ENCODE data around the gene VGLL4.

VGLL4 gene

DNA sequence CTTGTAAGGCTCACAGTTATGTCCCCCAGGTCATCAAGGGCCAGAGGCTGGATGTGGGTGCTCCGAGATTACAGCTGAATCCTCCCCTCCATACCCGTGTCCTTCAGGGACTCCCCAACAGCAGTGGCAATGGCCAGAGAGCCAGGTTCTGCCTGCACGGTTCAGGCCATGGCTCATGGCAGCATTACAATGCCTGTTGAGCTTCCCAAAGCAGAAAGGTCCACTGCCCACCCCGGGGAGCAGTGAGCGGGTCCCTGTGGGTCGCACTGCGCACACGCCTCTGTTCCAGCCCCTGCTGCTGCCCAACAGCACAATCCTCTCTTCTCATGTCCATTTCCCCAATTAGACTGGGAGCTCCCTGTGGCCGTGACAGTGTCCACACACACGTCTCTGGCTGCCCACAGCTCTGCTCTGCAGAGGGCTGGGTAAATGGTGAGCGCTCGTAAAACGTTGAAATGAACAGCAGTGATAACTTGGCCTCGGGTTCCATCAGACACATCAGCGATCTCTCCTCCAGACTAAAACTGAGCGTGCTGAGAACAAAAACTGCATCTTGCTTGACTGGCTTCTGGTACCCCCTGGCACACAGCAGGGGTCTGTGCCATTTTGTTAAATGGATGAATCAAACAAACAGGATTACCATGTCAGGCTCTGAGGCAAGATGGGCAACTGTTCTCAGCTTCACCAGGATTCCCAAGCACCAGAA is 80.4 kb downstream of the VGLL4 start:
- Histone ChIP-seq H3K4me1 (ENCODE audit: insufficient read depth, low read length, poor library complexity, severe bottlenecking) (no peaks in the 10 kb centered on the region), H3K4me2 (ENCODE audit: low read depth, low read length, poor library complexity, severe bottlenecking) (no peak overlapping the region), H3F3A (ENCODE audit: low read depth) (no peaks in the 10 kb centered on the region), H3K79me2 (ENCODE audit: insufficient read depth, low read length) (peaks cover 93% of the 10 kb centered on the region), H3K36me3 (ENCODE audit: insufficient read depth, low read length) (peaks cover 98% of the 10 kb centered on the region; the same call in 1 of the 2 replicates), H4K20me1 (ENCODE audit: insufficient read depth, low read length, poor library complexity, severe bottlenecking) (peaks cover 79% of the 10 kb centered on the region), H3K9me2 (replicated peaks; ENCODE audit: low read depth, low read length) (no peaks in the 10 kb centered on the region), H3K4me3 (ENCODE audit: low read length, poor library complexity, severe bottlenecking) (no peak overlapping the region), H3K9ac (ENCODE audit: low read depth, low read length, poor library complexity, severe bottlenecking) (no peak overlapping the region), H3K27me3 (ENCODE audit: insufficient read depth, low read length, poor library complexity, severe bottlenecking) (no peaks in the 10 kb centered on the region), H3K9me3 (ENCODE audit: insufficient read depth, low read depth, low read length) (no peaks in the 10 kb centered on the region), H2AFZ (ENCODE audit: low read length) (no peak overlapping the region)
- no peak for TF ChIP-seq EZH2phosphoT487 (IDR thresholded peaks at IDR 0.05; ENCODE audit: borderline replicate concordance)
- TF ChIP-seq, protein P1, sequence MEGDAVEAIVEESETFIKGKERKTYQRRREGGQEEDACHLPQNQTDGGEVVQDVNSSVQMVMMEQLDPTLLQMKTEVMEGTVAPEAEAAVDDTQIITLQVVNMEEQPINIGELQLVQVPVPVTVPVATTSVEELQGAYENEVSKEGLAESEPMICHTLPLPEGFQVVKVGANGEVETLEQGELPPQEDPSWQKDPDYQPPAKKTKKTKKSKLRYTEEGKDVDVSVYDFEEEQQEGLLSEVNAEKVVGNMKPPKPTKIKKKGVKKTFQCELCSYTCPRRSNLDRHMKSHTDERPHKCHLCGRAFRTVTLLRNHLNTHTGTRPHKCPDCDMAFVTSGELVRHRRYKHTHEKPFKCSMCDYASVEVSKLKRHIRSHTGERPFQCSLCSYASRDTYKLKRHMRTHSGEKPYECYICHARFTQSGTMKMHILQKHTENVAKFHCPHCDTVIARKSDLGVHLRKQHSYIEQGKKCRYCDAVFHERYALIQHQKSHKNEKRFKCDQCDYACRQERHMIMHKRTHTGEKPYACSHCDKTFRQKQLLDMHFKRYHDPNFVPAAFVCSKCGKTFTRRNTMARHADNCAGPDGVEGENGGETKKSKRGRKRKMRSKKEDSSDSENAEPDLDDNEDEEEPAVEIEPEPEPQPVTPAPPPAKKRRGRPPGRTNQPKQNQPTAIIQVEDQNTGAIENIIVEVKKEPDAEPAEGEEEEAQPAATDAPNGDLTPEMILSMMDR (conservative IDR thresholded peaks at IDR 0.05; ENCODE audit: low read length), result no peak

DNA sequence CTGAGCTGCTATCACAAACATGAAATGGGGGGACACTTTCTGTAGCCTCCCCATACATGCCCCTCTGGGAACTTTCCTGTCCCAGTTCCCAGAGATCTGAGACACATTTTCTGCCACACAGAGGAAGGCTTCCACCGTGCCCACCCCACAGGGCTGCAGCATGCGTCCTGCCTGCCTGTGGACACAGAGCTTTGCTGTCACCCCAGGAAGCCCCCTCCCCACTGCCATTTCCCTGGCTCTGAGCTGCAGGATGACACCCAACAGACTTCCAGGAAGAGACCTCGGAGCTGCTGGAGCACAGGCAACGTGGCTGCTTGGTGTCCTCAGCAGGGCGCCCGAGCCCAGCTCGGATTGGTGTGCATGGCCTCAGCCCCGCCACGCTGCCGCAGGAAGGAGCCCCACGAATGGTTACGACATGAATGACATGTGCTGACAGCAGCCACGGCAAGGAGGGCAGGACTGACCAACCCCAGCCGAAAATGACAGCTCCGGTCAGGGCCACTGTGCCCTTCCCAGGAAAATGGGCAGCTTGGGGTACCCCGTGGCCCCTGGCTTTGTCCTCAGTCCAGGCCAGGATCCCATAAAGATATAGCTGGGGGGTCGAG is 81.3 kb downstream of the VGLL4 start:
- Histone ChIP-seq H3K4me2 (ENCODE audit: low read depth, low read length, poor library complexity, severe bottlenecking) (no peak overlapping the region), H2AFZ (ENCODE audit: low read length) (no peak overlapping the region), H3K4me1 (ENCODE audit: insufficient read depth, low read length, poor library complexity, severe bottlenecking) (no peaks in the 10 kb centered on the region), H3K4me3 (ENCODE audit: low read length, poor library complexity, severe bottlenecking) (no peak overlapping the region), H3K9ac (ENCODE audit: low read depth, low read length, poor library complexity, severe bottlenecking) (no peak overlapping the region), H3K9me2 (replicated peaks; ENCODE audit: low read depth, low read length) (no peaks in the 10 kb centered on the region), H3K79me2 (ENCODE audit: insufficient read depth, low read length) (peaks cover 85% of the 10 kb centered on the region), H3K9me3 (ENCODE audit: insufficient read depth, low read depth, low read length) (no peaks in the 10 kb centered on the region), H3K27me3 (ENCODE audit: insufficient read depth, low read length, poor library complexity, severe bottlenecking) (no peaks in the 10 kb centered on the region), H4K20me1 (ENCODE audit: insufficient read depth, low read length, poor library complexity, severe bottlenecking) (peaks cover 79% of the 10 kb centered on the region), H3K36me3 (ENCODE audit: insufficient read depth, low read length) (peaks cover 98% of the 10 kb centered on the region; the same call in 1 of the 2 replicates), H3F3A (ENCODE audit: low read depth) (no peaks in the 10 kb centered on the region)
- no peak for TF ChIP-seq EZH2phosphoT487 (IDR thresholded peaks at IDR 0.05; ENCODE audit: borderline replicate concordance)
- TF ChIP-seq, protein P1 (conservative IDR thresholded peaks at IDR 0.05; ENCODE audit: low read length), result no peak

DNA sequence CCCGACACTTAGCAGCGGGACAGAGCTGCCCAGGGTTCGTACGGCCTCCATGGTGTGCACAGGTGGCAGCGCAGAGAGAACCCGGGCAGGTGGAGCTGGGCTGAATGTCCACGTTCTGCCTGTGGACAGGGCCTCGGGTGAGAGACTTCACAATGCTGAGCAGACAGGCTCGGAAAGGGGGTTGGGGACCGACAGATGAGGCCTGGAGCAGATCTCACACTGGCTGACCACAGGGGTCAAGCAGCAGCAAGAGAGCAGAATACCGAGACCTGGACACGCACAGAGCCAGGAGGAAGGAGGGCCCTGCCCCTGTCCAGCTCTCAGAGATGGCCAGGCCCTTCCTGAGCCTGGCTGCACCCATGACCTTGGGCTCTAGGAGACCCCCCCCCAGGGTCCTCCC is 83.0 kb downstream of the VGLL4 start:
- H3K9me3 ChIP-seq (ENCODE audit: insufficient read depth, low read depth, low read length), result no peaks in the 10 kb centered on the region
- H3K9ac ChIP-seq (ENCODE audit: low read depth, low read length, poor library complexity, severe bottlenecking), result no peak overlapping the region
- H3K9me2 ChIP-seq (replicated peaks; ENCODE audit: low read depth, low read length), result no peaks in the 10 kb centered on the region
- no peak overlapping the region for H2AFZ ChIP-seq (ENCODE audit: low read length)
- H3K36me3 ChIP-seq (ENCODE audit: insufficient read depth, low read length), result peaks cover 99% of the 10 kb centered on the region; the same call in 1 of the 2 replicates
- H3K79me2 ChIP-seq (ENCODE audit: insufficient read depth, low read length), result peaks cover 85% of the 10 kb centered on the region
- H4K20me1 ChIP-seq (ENCODE audit: insufficient read depth, low read length, poor library complexity, severe bottlenecking), result peaks cover 79% of the 10 kb centered on the region
- H3K4me3 ChIP-seq (ENCODE audit: low read length, poor library complexity, severe bottlenecking), result no peak overlapping the region
- no peak for TF ChIP-seq EZH2phosphoT487 (IDR thresholded peaks at IDR 0.05; ENCODE audit: borderline replicate concordance)
- TF ChIP-seq, protein P1 (conservative IDR thresholded peaks at IDR 0.05; ENCODE audit: low read length), result no peak
- no peaks in the 10 kb centered on the region for H3K27me3 ChIP-seq (ENCODE audit: insufficient read depth, low read length, poor library complexity, severe bottlenecking)
- no peak overlapping the region for H3K4me2 ChIP-seq (ENCODE audit: low read depth, low read length, poor library complexity, severe bottlenecking)
- no peaks in the 10 kb centered on the region for H3F3A ChIP-seq (ENCODE audit: low read depth)
- no peaks in the 10 kb centered on the region for H3K4me1 ChIP-seq (ENCODE audit: insufficient read depth, low read length, poor library complexity, severe bottlenecking)

All from Loucy (cell line).